Endometrial microvascular endothelial cells (primary cell): ENCODE results near the gene CTSD. TPM values are rescaled to one million over a fixed set of nuclear protein-coding genes. Genes with fewer than 3 reads are reported as not detected.

Source experiments
- in situ Hi-C: cut with HindIII; loops from 2 replicates; pipeline ENCODE4 v1.10.0; 2017; ENCODE audit warnings: low sequenced_read_pairs, low pct_unique_long_range_greater_than_20kb; ENCODE audit errors: inconsistent ontology term
- total RNA-seq: library from RNA; depleted of rRNA; stranded (reverse); fragments of >200 nt; gene quantifications from one replicate; pipeline ENCODE4 v1.2.3, GENCODE V29; 2015; ENCODE audit errors: inconsistent ontology term

CTSD gene
- total RNA-seq, 1 donor from 2014 or later: 232 TPM

DNA sequence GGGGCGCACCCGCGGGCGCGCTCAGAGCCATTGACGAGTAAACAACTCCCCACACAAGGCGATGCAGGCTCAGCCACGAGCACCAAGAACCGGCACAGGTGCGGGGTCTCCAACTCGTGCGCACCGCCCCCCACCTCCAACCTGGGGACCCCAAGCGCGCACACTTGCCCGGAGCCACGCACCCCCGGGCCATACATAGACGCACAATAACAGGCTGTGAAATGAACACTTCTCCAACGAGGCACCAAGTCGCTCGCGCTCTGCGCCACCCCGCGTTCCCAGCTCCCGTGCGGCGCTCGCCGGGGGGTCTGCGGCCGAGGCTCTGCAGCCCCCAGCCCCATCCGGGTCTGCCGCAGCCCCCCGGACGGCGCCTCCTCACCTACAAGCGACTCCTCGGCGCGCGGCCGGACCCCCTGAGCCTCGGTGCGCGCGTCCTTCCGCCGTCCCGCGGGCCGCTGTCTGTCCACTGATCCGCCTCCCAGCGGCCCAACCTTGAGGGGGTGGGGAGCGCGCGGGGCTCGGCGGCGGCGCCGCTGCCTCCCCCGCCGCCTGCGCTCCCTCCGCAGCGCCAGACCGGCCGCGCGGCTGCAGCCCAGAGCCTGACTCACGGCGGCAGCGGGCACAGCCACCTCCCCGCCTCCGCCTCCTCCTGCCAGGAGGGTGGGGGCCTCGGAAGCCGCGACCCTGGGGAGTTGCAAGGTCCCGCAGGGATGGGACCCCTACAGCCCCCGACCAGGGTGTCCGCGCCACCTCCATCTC, 14.9 kb downstream of the CTSD start:
- in situ Hi-C loops: no loop called here

- in situ Hi-C loops: no loop called here
Measured at GRCh38 chr11:1747753-1748635, 15.7 kb downstream of the CTSD start.

DNA sequence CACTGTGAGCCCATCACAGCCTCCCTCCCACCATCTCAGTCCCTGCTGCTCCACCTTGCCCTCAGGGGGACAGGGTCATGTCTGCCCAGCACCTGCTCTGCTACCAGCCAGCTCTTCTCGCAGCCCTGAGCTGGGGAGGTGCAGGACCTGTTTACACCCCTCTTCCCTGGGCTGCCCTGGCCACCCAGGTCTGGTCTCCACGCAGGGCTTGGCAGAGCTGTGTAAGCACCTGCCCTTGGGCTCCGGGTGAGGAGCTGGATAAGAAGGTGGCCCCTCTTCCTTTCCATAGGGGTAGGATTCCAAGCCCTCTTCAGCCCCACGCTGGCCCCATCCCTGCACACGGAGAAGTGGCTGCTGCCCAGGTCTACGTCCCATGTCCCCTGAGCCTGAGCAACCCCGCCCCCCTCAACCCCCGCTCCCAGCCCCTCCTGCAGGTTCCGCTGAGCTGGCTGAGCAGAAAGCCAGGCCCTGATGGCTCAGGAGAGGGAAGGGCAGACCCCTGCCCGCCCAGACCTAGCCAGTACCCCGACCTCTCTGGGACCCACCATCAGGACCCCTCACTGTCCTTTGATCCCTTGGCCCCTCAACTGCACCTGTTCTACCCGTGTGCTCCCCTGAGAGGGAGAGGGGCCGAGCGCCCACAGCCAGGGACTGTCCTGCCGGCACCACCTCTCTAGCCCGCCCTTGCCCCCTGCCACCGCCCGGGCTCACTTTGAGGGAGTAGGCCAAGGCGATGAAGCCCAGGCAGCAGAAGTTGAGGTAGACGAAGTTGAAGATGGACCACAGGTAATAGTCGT, 16.6 kb downstream of the CTSD start:
- in situ Hi-C loops: no loop called here

- in situ Hi-C loops: no loop called here
Measured at GRCh38 chr11:1746511-1746931, 17.2 kb downstream of the CTSD start.

GRCh38 chr11:1745701-1746320, 17.9 kb downstream of the CTSD start:
- in situ Hi-C loops: no loop called here

DNA sequence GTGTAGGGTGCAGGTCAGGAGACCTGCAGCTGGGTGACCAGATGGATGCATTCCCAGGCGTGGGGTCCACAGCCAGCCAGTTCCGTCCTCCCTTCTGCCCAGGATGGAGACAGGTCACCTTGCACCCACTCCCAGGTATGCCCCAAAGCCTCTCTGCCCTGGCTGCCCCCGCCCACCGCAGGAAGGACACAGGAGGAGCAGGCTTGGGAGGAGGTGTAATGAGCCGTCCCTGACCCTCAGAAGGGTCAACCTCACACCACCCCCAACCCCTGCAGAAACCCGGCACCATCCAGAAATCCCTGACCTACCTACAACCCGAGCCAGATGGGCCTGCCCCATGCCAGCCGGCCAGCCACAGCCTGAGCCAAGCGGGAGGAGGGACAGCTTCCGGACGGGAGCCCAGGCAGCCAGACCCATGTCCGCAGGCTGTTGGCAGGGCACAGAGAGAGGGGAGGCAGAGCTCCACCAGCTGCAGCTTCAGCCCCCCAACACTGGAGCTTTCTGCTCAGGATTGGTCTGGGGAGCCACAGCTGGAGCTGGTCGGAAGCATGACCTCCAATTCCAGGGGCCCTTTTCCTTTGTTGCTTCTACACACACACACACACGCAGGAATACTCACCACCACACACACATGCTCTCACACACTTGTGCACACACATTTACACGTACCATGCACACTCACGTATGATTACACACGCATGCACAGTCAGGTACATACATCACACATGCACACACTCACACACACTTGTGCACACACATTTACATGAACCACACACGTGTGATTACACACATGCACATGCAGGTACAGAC, 18.6 kb downstream of the CTSD start:
- in situ Hi-C loops: no loop called here

- in situ Hi-C loops: no loop called here
Measured at GRCh38 chr11:1744137-1744886, 19.4 kb downstream of the CTSD start.

- in situ Hi-C loops: no loop called here
Measured at GRCh38 chr11:1743585-1744136, 20.1 kb downstream of the CTSD start.

DNA sequence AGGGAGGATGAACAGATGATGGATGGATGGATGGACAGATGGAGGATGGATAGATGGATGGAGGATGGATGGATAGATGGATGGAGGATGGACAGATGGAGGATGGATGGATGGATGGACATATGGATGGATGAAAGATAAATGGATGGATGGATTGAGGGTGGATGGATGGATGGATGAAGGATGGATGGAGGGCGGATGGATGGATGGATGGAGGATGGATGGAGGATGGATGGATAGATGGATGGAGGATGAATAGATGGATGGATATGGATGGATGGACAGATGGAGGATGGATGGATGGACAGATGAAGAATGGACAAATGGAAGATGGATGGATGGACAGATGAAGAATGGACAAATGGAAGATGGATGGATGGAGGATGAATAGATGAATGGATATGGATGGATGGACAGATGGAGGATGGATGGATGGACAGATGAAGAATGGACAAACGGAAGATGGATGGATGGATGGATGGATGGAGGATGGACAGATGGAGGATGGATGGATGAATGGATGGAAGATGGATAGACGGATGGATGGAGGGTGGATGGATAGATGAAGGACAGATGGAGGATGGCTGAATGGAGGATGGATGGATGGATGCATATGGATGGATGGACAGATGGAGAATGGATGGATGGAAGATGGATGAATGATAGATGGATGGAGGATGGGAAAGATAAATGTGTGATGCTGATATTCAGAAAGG, 20.7 kb downstream of the CTSD start:
- in situ Hi-C loops: no loop called here

DNA sequence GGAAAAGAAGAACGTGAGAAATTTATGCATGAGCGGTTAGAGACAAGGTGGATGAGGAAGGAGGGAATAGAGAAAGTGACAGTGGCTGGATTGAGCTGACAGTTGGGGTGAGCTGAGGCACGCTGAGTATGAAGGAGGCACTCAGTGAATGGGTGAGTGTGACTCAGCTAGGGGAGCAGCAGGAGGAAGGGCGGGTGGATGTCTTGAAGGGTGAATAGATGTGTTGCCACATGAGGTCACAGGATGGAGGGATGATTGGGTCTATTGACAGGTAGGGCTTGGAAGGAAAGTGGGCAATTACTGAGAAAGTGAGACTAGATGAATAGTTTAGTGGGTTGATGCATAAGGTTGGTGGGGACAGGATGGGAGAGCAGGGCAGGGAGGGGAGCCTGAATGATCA, 21.4 kb downstream of the CTSD start:
- in situ Hi-C loops: no loop called here

- in situ Hi-C loops: no loop called here
Measured at GRCh38 chr11:1741741-1742140, 22.0 kb downstream of the CTSD start.

- in situ Hi-C loops: no loop called here
Measured at GRCh38 chr11:1740786-1741530, 22.8 kb downstream of the CTSD start.

DNA sequence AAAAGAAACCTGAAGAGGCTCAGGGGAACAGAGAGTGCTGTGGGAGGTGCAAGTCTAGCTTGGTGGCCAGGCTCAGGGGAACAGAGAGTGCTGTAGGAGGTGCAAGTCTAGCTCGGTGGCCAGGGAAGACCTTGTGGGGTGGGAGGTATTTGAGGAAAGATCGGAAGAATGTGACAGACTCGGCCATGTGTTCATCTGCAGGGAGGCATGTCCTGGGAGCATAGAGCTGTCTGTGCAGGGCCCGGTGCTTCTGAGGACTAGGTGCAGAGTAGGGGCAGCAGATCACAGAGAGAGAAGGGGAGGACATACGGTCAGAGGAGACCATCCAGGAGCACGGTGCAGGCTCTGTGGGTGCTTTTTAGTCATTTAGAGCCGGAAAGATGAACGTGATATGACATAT, 24.2 kb downstream of the CTSD start:
- in situ Hi-C loops: no loop called here

DNA sequence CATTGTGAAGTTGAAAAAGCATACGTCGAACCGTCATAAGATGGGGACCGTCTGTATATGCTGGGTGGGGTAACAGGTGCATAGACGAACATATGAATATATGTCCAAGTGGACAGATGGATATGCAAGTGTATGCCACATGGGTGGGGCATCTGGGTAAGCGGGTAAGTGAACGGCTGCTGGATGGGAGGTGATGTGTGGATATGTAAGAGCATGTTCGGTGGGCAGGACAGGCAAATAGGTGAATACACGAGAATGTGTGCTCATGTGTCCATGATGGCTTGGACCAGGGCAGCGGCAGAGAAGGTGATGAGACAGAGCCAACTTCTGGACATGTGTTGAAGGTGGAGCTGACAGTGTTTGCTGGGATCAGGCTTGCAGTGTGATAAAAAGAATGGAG, 25.3 kb downstream of the CTSD start:
- in situ Hi-C loops: no loop called here

- in situ Hi-C loops: no loop called here
Measured at GRCh38 chr11:1737080-1737757, 26.5 kb downstream of the CTSD start.
